Astrocyte (in vitro differentiated cells and primary cell): ENCODE measurements around the gene LRRTM3. TPM values are rescaled to one million over a fixed set of nuclear protein-coding genes. Genes with fewer than 3 reads are reported as not detected.

Source experiments
- DNase-seq: peaks from one replicate; pipeline ENCODE4 v3.0.0-alpha.2; 2010; ENCODE audit warnings: low read depth
- FAIRE-seq: peaks from 2 replicates; lab custom pipeline; 2011; peaks lifted over from hg19 to GRCh38; lab: Jason Lieb, UNC
- H2AFZ ChIP-seq: 2 replicates; pipeline ENCODE4 v1.6.0; 2012; ENCODE audit warnings: low read depth, low read length, inconsistent platforms
- H3K27ac ChIP-seq: 2 replicates; pipeline ENCODE4 v1.5.1; 2011; ENCODE audit warnings: low read depth, low read length, inconsistent platforms
- H3K27me3 ChIP-seq: 2 replicates; pipeline ENCODE4 v1.6.0; 2011; ENCODE audit warnings: low read length, inconsistent platforms; ENCODE audit not compliant: insufficient read depth
- H3K36me3 ChIP-seq: 2 replicates; pipeline ENCODE4 v1.5.1; 2011; ENCODE audit warnings: low read length, inconsistent platforms; ENCODE audit not compliant: insufficient read depth
- H3K4me1 ChIP-seq: 2 replicates; pipeline ENCODE4 v1.5.1; 2011; ENCODE audit warnings: low read length, inconsistent platforms; ENCODE audit not compliant: insufficient read depth
- H3K4me2 ChIP-seq: 2 replicates; pipeline ENCODE4 v1.6.0; 2012; ENCODE audit warnings: low read length, inconsistent platforms
- H3K4me3 ChIP-seq: 2 replicates; pipeline ENCODE4 v1.5.1; 2011; ENCODE audit warnings: low read depth, mild to moderate bottlenecking, low read length, inconsistent platforms; ENCODE audit not compliant: insufficient read depth
- H3K79me2 ChIP-seq: 2 replicates; pipeline ENCODE4 v1.6.0; 2012; ENCODE audit warnings: mild to moderate bottlenecking, low read length, inconsistent platforms; ENCODE audit not compliant: insufficient read depth
- H3K9ac ChIP-seq: 2 replicates; pipeline ENCODE4 v1.6.0; 2012; ENCODE audit warnings: mild to moderate bottlenecking, low read length, inconsistent platforms
- H3K9me3 ChIP-seq: 2 replicates; pipeline ENCODE4 v1.5.1; 2012; ENCODE audit warnings: low read depth, mild to moderate bottlenecking, low read length, inconsistent platforms; ENCODE audit not compliant: insufficient read depth
- H4K20me1 ChIP-seq: 2 replicates; pipeline ENCODE4 v1.6.0; 2012; ENCODE audit warnings: low read length, inconsistent platforms; ENCODE audit not compliant: insufficient read depth
- H3K27ac Mint-ChIP-seq: one replicate; pipeline ENCODE4 v1.8.0; 2021; ENCODE audit warnings: mild to moderate bottlenecking, mixed read lengths; ENCODE audit not compliant: unreplicated experiment
- H3K27me3 Mint-ChIP-seq: one replicate; pipeline ENCODE4 v1.8.0; 2021; ENCODE audit warnings: low read depth, mixed read lengths; ENCODE audit not compliant: unreplicated experiment
- H3K36me3 Mint-ChIP-seq: one replicate; pipeline ENCODE4 v1.8.0; 2021; ENCODE audit warnings: low read depth, mixed read lengths; ENCODE audit not compliant: unreplicated experiment
- H3K4me1 Mint-ChIP-seq: one replicate; pipeline ENCODE4 v1.8.0; 2021; ENCODE audit warnings: low read depth, mixed read lengths; ENCODE audit not compliant: unreplicated experiment
- H3K4me3 Mint-ChIP-seq: one replicate; pipeline ENCODE4 v1.8.0; 2021; ENCODE audit warnings: mild to moderate bottlenecking, moderate library complexity, mixed read lengths; ENCODE audit not compliant: unreplicated experiment
- H3K9me3 Mint-ChIP-seq: one replicate; pipeline ENCODE4 v1.8.0; 2021; ENCODE audit warnings: mild to moderate bottlenecking, mixed read lengths; ENCODE audit not compliant: unreplicated experiment
- CTCF ChIP-seq: IDR thresholded peaks from 2 replicates; pipeline ENCODE4 v1.5.1; 2011; ENCODE audit warnings: low read depth, mild to moderate bottlenecking, inconsistent platforms, low read length, moderate library complexity; ENCODE audit not compliant: insufficient read depth
- EZH2 ChIP-seq: IDR thresholded peaks from 2 replicates; pipeline ENCODE4 v1.6.1; 2012; ENCODE audit warnings: mild to moderate bottlenecking, low read length, inconsistent platforms; ENCODE audit not compliant: insufficient read depth
- total RNA-seq: library from RNA; stranded (reverse); gene quantifications from 2 replicates; pipeline ENCODE4 v1.2.1, GENCODE V29; 2021

The LRRTM3 gene
- total RNA-seq, 1 donor from 2014 or later, result 0.09 TPM

GRCh38 chr10:66940965-66941364, 15.1 kb downstream of the LRRTM3 start:
- Histone ChIP-seq H2AFZ (no peak overlapping the region), H3K4me3 (no peak overlapping the region), H3K36me3 (no peaks in the 10 kb centered on the region), H3K27me3 (no peaks in the 10 kb centered on the region), H3K9ac (no peak overlapping the region), H3K9me3 (no peaks in the 10 kb centered on the region), H4K20me1 (no peaks in the 10 kb centered on the region), H3K27ac (no peak overlapping the region), H3K4me1 (no peaks in the 10 kb centered on the region), H3K79me2 (no peaks in the 10 kb centered on the region), H3K4me2 (no peak overlapping the region)
- H3K4me1 Mint-ChIP-seq, result peaks cover 1% of the 10 kb centered on the region
- TF ChIP-seq CTCF, result no peak
- no peak for TF ChIP-seq EZH2
- H3K4me3 Mint-ChIP-seq, result no peak overlapping the region
- no peaks in the 10 kb centered on the region for H3K36me3 Mint-ChIP-seq
- H3K27ac Mint-ChIP-seq, result no peak overlapping the region
- no peak for FAIRE-seq
- no peaks in the 10 kb centered on the region for H3K9me3 Mint-ChIP-seq
- no peak for DNase-seq
- no peaks in the 10 kb centered on the region for H3K27me3 Mint-ChIP-seq

GRCh38 chr10:66941491-66941890, 15.7 kb downstream of the LRRTM3 start:
- peaks cover 1% of the 10 kb centered on the region for H3K4me1 Mint-ChIP-seq
- no peak for FAIRE-seq
- Histone ChIP-seq H3K36me3 (no peaks in the 10 kb centered on the region), H2AFZ (no peak overlapping the region), H3K9ac (no peak overlapping the region), H3K4me1 (no peaks in the 10 kb centered on the region), H3K9me3 (no peaks in the 10 kb centered on the region), H3K27me3 (no peaks in the 10 kb centered on the region), H3K4me3 (no peak overlapping the region), H4K20me1 (no peaks in the 10 kb centered on the region), H3K4me2 (no peak overlapping the region), H3K79me2 (no peaks in the 10 kb centered on the region), H3K27ac (no peak overlapping the region)
- no peak overlapping the region for H3K4me3 Mint-ChIP-seq
- H3K9me3 Mint-ChIP-seq, result no peaks in the 10 kb centered on the region
- H3K27ac Mint-ChIP-seq, result no peak overlapping the region
- H3K36me3 Mint-ChIP-seq, result no peaks in the 10 kb centered on the region
- DNase-seq, result no peak
- H3K27me3 Mint-ChIP-seq, result no peaks in the 10 kb centered on the region
- TF ChIP-seq CTCF (no peak), EZH2 (no peak)

- Histone ChIP-seq H3K4me3 (no peak overlapping the region), H3K36me3 (no peaks in the 10 kb centered on the region), H2AFZ (no peak overlapping the region), H3K4me2 (no peak overlapping the region), H4K20me1 (no peaks in the 10 kb centered on the region), H3K27ac (no peak overlapping the region), H3K9me3 (no peaks in the 10 kb centered on the region), H3K27me3 (no peaks in the 10 kb centered on the region), H3K9ac (no peak overlapping the region), H3K4me1 (no peaks in the 10 kb centered on the region), H3K79me2 (no peaks in the 10 kb centered on the region)
- Mint-ChIP-seq H3K36me3 (no peaks in the 10 kb centered on the region), H3K9me3 (no peaks in the 10 kb centered on the region), H3K27ac (no peak overlapping the region), H3K4me1 (peaks cover 1% of the 10 kb centered on the region), H3K27me3 (no peaks in the 10 kb centered on the region), H3K4me3 (no peak overlapping the region)
- DNase-seq, result no peak
- TF ChIP-seq CTCF (no peak), EZH2 (no peak)
- FAIRE-seq, result no peak
Measured at GRCh38 chr10:66942407-66942806, 16.6 kb downstream of the LRRTM3 start.
